Activated naive CD4-positive, alpha-beta T cell treated with anti-CD3 and anti-CD28 coated beads, Interleukin-2, amount 50 U/mL, for 24 hours (primary cell): ENCODE measurements around the gene LARP4B.
A peak's percentile ranks its signal among the peaks of the same experiment; 100 is the strongest.

Experiments used
- H3K27ac Mint-ChIP-seq: one replicate; pipeline ENCODE4 v1.8.0; 2021; ENCODE audit warnings: mild to moderate bottlenecking, mixed read lengths
- H3K27me3 Mint-ChIP-seq: one replicate; pipeline ENCODE4 v1.8.0; 2021; ENCODE audit warnings: mixed read lengths
- H3K36me3 Mint-ChIP-seq: one replicate; pipeline ENCODE4 v1.8.0; 2021; ENCODE audit warnings: mixed read lengths
- H3K4me1 Mint-ChIP-seq: one replicate; pipeline ENCODE4 v1.8.0; 2021; ENCODE audit warnings: mixed read lengths
- H3K4me3 Mint-ChIP-seq: one replicate; pipeline ENCODE4 v1.8.0; 2021; ENCODE audit warnings: mild to moderate bottlenecking, mixed read lengths
- H3K9me3 Mint-ChIP-seq: one replicate; pipeline ENCODE4 v1.8.0; 2021; ENCODE audit warnings: mixed read lengths

The LARP4B gene

GRCh38 chr10:870564-871166, 60.8 kb downstream of the LARP4B start:
- H3K4me1 Mint-ChIP-seq = peaks cover 46% of the 10 kb centered on the region
- no peaks in the 10 kb centered on the region for H3K27me3 Mint-ChIP-seq
- H3K36me3 Mint-ChIP-seq = peaks cover 10% of the 10 kb centered on the region
- no peaks in the 10 kb centered on the region for H3K9me3 Mint-ChIP-seq
- H3K27ac Mint-ChIP-seq = peak overlapping the region; percentile 36
- no peak overlapping the region for H3K4me3 Mint-ChIP-seq

GRCh38 chr10:869171-869570, 62.3 kb downstream of the LARP4B start:
- Mint-ChIP-seq H3K27me3 (no peaks in the 10 kb centered on the region), H3K4me1 (peaks cover 40% of the 10 kb centered on the region), H3K36me3 (peaks cover 10% of the 10 kb centered on the region), H3K4me3 (no peak overlapping the region), H3K9me3 (no peaks in the 10 kb centered on the region), H3K27ac (peak overlapping the region; percentile 43)

GRCh38 chr10:867807-868206, 63.7 kb downstream of the LARP4B start:
- no peaks in the 10 kb centered on the region for H3K9me3 Mint-ChIP-seq
- peaks cover 42% of the 10 kb centered on the region for H3K4me1 Mint-ChIP-seq
- H3K4me3 Mint-ChIP-seq = no peak overlapping the region
- peaks cover 14% of the 10 kb centered on the region for H3K36me3 Mint-ChIP-seq
- no peaks in the 10 kb centered on the region for H3K27me3 Mint-ChIP-seq
- H3K27ac Mint-ChIP-seq = no peak overlapping the region

- Mint-ChIP-seq H3K9me3 (no peaks in the 10 kb centered on the region), H3K4me1 (peaks cover 34% of the 10 kb centered on the region), H3K36me3 (peaks cover 22% of the 10 kb centered on the region), H3K27me3 (no peaks in the 10 kb centered on the region), H3K27ac (peak overlapping the region; percentile 5), H3K4me3 (no peak overlapping the region)
Observed at GRCh38 chr10:866577-866941, 64.9 kb downstream of the LARP4B start.

GRCh38 chr10:865924-866576, 65.5 kb downstream of the LARP4B start:
- H3K27ac Mint-ChIP-seq = peak overlapping the region; percentile 5
- no peak overlapping the region for H3K4me3 Mint-ChIP-seq
- no peaks in the 10 kb centered on the region for H3K9me3 Mint-ChIP-seq
- H3K27me3 Mint-ChIP-seq = no peaks in the 10 kb centered on the region
- H3K36me3 Mint-ChIP-seq = peaks cover 21% of the 10 kb centered on the region
- peaks cover 32% of the 10 kb centered on the region for H3K4me1 Mint-ChIP-seq

GRCh38 chr10:865257-865656, 66.2 kb downstream of the LARP4B start:
- peaks cover 24% of the 10 kb centered on the region for H3K4me1 Mint-ChIP-seq
- peaks cover 24% of the 10 kb centered on the region for H3K36me3 Mint-ChIP-seq
- H3K27ac Mint-ChIP-seq = no peak overlapping the region
- no peaks in the 10 kb centered on the region for H3K9me3 Mint-ChIP-seq
- no peaks in the 10 kb centered on the region for H3K27me3 Mint-ChIP-seq
- no peak overlapping the region for H3K4me3 Mint-ChIP-seq

- no peak overlapping the region for H3K4me3 Mint-ChIP-seq
- H3K9me3 Mint-ChIP-seq = no peaks in the 10 kb centered on the region
- peaks cover 32% of the 10 kb centered on the region for H3K4me1 Mint-ChIP-seq
- H3K27me3 Mint-ChIP-seq = no peaks in the 10 kb centered on the region
- peaks cover 35% of the 10 kb centered on the region for H3K36me3 Mint-ChIP-seq
- H3K27ac Mint-ChIP-seq = no peak overlapping the region
Observed at GRCh38 chr10:860519-860918, 71.0 kb downstream of the LARP4B start.

GRCh38 chr10:856416-857157, 74.9 kb downstream of the LARP4B start:
- Mint-ChIP-seq H3K27ac (no peak overlapping the region), H3K27me3 (no peaks in the 10 kb centered on the region), H3K9me3 (no peaks in the 10 kb centered on the region), H3K4me1 (peaks cover 45% of the 10 kb centered on the region), H3K4me3 (no peak overlapping the region), H3K36me3 (peaks cover 37% of the 10 kb centered on the region)

- H3K36me3 Mint-ChIP-seq = peaks cover 39% of the 10 kb centered on the region
- H3K27me3 Mint-ChIP-seq = no peaks in the 10 kb centered on the region
- peaks cover 3% of the 10 kb centered on the region for H3K9me3 Mint-ChIP-seq
- no peak overlapping the region for H3K27ac Mint-ChIP-seq
- no peak overlapping the region for H3K4me3 Mint-ChIP-seq
- H3K4me1 Mint-ChIP-seq = peaks cover 53% of the 10 kb centered on the region
Observed at GRCh38 chr10:855671-856070, 75.8 kb downstream of the LARP4B start.

- no peak overlapping the region for H3K4me3 Mint-ChIP-seq
- no peak overlapping the region for H3K27ac Mint-ChIP-seq
- H3K36me3 Mint-ChIP-seq = peaks cover 41% of the 10 kb centered on the region
- peaks cover 56% of the 10 kb centered on the region for H3K4me1 Mint-ChIP-seq
- H3K27me3 Mint-ChIP-seq = no peaks in the 10 kb centered on the region
- H3K9me3 Mint-ChIP-seq = peaks cover 7% of the 10 kb centered on the region
Observed at GRCh38 chr10:855079-855478, 76.4 kb downstream of the LARP4B start.

- H3K36me3 Mint-ChIP-seq = peaks cover 45% of the 10 kb centered on the region
- H3K4me3 Mint-ChIP-seq = no peak overlapping the region
- H3K4me1 Mint-ChIP-seq = peaks cover 67% of the 10 kb centered on the region
- no peak overlapping the region for H3K27ac Mint-ChIP-seq
- peaks cover 7% of the 10 kb centered on the region for H3K9me3 Mint-ChIP-seq
- H3K27me3 Mint-ChIP-seq = no peaks in the 10 kb centered on the region
Observed at GRCh38 chr10:853017-853416, 78.5 kb downstream of the LARP4B start.

GRCh38 chr10:852386-852785, 79.1 kb downstream of the LARP4B start:
- Mint-ChIP-seq H3K27me3 (no peaks in the 10 kb centered on the region), H3K9me3 (peaks cover 7% of the 10 kb centered on the region), H3K4me3 (no peak overlapping the region), H3K27ac (peak overlapping the region; percentile 11), H3K36me3 (peaks cover 45% of the 10 kb centered on the region), H3K4me1 (peaks cover 68% of the 10 kb centered on the region)

GRCh38 chr10:851901-852300, 79.6 kb downstream of the LARP4B start:
- Mint-ChIP-seq H3K36me3 (peaks cover 46% of the 10 kb centered on the region), H3K4me1 (peaks cover 68% of the 10 kb centered on the region), H3K4me3 (peak overlapping the region; percentile 0), H3K27ac (no peak overlapping the region), H3K9me3 (peaks cover 7% of the 10 kb centered on the region), H3K27me3 (no peaks in the 10 kb centered on the region)

GRCh38 chr10:850093-850492, 81.4 kb downstream of the LARP4B start:
- H3K4me3 Mint-ChIP-seq = no peak overlapping the region
- peaks cover 43% of the 10 kb centered on the region for H3K36me3 Mint-ChIP-seq
- H3K9me3 Mint-ChIP-seq = peaks cover 7% of the 10 kb centered on the region
- peaks cover 77% of the 10 kb centered on the region for H3K4me1 Mint-ChIP-seq
- H3K27ac Mint-ChIP-seq = no peak overlapping the region
- no peaks in the 10 kb centered on the region for H3K27me3 Mint-ChIP-seq

- H3K9me3 Mint-ChIP-seq = peaks cover 7% of the 10 kb centered on the region
- H3K4me3 Mint-ChIP-seq = no peak overlapping the region
- no peak overlapping the region for H3K27ac Mint-ChIP-seq
- peaks cover 71% of the 10 kb centered on the region for H3K4me1 Mint-ChIP-seq
- no peaks in the 10 kb centered on the region for H3K27me3 Mint-ChIP-seq
- H3K36me3 Mint-ChIP-seq = peaks cover 38% of the 10 kb centered on the region
Observed at GRCh38 chr10:847868-848267, 83.6 kb downstream of the LARP4B start.

GRCh38 chr10:846126-846685, 85.3 kb downstream of the LARP4B start:
- Mint-ChIP-seq H3K9me3 (peaks cover 7% of the 10 kb centered on the region), H3K4me3 (no peak overlapping the region), H3K36me3 (peaks cover 25% of the 10 kb centered on the region), H3K27ac (no peak overlapping the region), H3K4me1 (peaks cover 56% of the 10 kb centered on the region), H3K27me3 (no peaks in the 10 kb centered on the region)
